A673 (cell line): ENCODE measurements around the gene TRAF1.

Experiments used
- EZH2 ChIP-seq: fragments of 200-600 bp; sonication (generic); IDR thresholded peaks from 2 replicates; pipeline ENCODE4 v1.6.1; 2017; ENCODE audit warnings: borderline replicate concordance, low read depth, mild to moderate bottlenecking, mixed read lengths, antibody characterized with exemption, low read length; ENCODE audit not compliant: poor library complexity, severe bottlenecking
- TF ChIP-seq, protein P1 (sequence below): fragments of 300-800, 200-600 bp; sonication (generic); conservative IDR thresholded peaks from 2 replicates; pipeline ENCODE4 v1.5.1; 2017; ENCODE audit warnings: low read depth, mild to moderate bottlenecking, antibody characterized with exemption, low read length, moderate library complexity, mixed read lengths

DNA sequence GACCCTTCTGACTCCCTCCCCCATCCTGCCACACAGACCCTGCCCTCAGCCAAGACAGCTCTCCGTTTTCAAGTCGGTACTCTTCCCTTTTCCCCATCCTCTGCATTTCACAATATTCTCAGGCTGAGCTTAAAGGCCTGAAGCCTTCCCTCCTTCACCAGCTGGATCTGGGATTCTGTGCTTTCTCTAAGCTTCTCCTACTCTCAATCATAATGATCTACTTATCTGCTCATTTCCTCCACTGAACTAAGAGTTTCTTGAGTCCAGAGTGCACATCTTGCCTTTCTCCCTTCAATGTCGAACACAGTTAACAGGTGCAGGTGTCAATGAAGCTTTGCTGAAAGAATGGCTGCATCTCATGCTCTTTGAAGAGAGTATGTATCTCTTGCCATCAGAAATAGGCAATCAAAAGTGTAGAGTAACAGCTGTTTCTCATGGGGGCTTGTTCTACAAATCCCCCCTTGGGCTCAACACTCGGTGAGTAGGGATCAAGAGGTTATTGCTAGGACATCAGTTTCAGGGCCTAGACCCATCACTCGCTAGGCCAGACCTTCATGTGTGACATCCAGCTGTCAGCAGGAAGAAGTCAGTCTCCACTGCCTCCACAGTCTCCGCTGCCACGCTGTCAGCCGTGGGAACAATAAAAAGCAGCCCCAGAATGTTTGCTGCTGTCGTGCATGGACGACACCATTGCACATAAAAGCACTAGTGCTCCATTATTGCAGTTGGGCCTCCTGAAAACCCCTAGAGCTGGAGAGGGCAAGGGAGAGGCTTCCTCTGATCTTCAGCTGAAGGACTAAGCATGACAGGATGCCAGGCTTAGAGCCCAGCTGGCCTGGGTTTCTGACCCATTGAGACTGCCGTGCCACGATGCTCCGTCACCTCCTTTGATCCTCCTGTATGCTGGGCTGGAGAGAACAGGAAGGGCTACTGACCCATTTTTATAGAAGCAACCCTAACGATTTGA, 23.7 kb downstream of the TRAF1 start:
- TF ChIP-seq EZH2, result no peak
- TF ChIP-seq, protein P1, sequence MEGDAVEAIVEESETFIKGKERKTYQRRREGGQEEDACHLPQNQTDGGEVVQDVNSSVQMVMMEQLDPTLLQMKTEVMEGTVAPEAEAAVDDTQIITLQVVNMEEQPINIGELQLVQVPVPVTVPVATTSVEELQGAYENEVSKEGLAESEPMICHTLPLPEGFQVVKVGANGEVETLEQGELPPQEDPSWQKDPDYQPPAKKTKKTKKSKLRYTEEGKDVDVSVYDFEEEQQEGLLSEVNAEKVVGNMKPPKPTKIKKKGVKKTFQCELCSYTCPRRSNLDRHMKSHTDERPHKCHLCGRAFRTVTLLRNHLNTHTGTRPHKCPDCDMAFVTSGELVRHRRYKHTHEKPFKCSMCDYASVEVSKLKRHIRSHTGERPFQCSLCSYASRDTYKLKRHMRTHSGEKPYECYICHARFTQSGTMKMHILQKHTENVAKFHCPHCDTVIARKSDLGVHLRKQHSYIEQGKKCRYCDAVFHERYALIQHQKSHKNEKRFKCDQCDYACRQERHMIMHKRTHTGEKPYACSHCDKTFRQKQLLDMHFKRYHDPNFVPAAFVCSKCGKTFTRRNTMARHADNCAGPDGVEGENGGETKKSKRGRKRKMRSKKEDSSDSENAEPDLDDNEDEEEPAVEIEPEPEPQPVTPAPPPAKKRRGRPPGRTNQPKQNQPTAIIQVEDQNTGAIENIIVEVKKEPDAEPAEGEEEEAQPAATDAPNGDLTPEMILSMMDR, result no peak
